ENCODE results near the gene IGLON5.

GRCh38 chr19:51352783-51353360 lies 41.4 kb downstream of the IGLON5 start:
- TF ChIP-seq CTCF (IDR thresholded peaks at IDR 0.05) = no peak
- TF ChIP-seq POLR2A (IDR thresholded peaks at IDR 0.05; ENCODE audit: low read depth) = no peak
- TF ChIP-seq POLR2AphosphoS5 (IDR thresholded peaks at IDR 0.05) = no peak
